ENCODE measurements around the gene CLDN15.
"Not testable (repeated sequence)": the region's sequence is repeated elsewhere in the genome, so short reads cannot be mapped to it uniquely, and the experiment has no call there.

CLDN15 gene, protein sequence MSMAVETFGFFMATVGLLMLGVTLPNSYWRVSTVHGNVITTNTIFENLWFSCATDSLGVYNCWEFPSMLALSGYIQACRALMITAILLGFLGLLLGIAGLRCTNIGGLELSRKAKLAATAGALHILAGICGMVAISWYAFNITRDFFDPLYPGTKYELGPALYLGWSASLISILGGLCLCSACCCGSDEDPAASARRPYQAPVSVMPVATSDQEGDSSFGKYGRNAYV

DNA sequence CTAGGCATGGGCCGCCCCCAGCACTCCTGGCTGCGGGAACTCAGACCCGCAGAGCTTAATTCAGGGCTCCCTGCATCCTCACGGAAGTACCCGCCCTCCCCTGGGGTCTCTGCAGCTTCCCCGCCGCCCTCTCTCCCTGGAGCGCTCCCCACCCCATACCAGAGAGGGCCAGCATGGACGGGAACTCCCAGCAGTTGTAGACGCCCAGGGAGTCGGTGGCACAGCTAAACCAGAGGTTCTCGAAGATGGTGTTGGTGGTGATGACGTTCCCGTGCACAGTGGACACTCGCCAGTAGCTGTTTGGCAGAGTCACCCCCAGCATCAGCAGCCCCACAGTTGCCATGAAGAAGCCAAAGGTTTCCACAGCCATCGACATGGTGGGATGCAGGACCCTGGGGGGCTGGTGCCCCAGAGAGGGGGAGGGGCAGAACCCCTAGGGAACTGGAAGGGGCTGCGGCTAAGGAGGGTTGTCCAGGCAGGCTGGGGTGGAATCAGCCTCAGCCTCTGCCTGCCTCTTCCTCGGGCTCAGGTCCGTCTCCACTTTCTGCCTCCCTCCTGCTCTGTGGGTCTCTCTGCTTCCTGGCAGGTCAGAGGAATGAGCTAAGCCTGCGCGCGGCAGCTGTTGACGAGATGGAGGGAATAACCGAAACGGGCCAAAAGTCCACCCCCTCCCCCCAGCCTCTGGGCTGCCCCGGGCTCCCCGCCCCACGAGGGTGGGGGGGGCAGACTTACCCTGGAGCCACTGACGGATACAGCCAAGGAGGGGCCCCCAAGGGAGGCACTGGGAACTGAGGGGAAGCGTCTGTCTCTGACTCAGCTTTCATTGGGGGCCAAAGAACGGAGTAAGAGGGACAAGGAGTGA is at the start of gene CLDN15:
TSS of gene CLDN15 (minus strand) at position 597 of the 862 bp plus-strand sequence. CDS start at position 376, 221 bp downstream.
- DNase-seq (ENCODE audit: low read depth): no peak

DNA sequence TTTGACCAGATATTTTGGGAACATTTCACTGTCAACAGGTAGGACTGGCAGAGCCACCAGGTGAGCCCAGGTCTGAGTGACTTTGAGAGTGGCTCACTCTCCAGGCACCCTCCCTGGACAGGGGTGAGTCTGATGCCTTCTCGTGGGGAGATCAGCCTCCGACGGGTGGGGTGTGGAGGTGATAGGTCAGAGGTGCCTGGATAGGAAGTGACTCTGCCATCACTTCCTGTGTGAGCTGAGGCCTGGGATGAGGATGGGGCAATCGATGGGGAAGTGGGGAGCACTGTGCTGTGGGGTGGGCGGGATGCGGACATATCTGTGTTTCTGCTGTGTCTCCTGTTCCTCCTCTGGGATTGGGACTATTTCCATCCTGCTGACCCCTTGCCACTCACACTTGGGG is 49.4 kb upstream of the CLDN15 start:
- DNase-seq (ENCODE audit: low read depth): no peak

DNA sequence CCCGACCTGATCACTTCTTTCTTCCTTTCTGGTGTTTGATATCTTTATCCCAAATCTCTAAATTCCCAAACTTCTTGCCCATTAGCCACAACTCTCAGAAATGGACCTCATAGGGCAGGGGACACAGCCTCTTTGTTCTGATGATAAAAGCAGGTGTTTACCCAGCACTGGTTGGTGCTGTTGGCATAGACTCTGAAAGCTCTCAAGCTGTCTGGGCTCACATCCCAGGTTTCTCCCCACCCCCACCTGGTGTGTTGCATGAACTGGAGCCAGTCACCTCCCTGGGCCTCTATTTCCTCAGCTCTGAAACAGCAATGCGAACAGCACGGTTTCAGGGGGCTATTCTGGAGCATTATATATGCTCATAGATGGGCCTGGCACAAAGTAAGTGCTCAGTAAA is 48.3 kb upstream of the CLDN15 start:
- DNase-seq (ENCODE audit: low read depth): not testable (repeated sequence)

DNA sequence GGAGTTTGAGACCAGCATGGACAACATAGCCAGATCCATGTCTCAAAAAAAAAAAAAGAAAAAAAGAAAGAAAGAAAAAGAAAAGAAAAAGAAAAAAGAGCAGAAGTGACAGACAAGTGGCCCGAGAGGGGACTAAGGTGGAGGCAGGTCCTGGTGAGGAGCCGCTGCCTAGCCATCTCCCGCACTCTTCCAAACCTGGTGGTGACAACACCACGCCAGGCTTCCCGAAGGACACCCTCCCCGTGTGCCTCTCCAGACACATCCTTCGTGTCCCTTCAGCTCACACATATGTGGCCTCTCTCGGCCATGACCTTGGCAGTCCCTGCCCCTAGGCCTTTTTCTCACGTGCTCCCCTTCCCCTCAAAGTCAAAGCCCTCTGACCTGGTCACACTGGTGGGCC is 47.6 kb upstream of the CLDN15 start:
- DNase-seq (ENCODE audit: low read depth): no peak

DNA sequence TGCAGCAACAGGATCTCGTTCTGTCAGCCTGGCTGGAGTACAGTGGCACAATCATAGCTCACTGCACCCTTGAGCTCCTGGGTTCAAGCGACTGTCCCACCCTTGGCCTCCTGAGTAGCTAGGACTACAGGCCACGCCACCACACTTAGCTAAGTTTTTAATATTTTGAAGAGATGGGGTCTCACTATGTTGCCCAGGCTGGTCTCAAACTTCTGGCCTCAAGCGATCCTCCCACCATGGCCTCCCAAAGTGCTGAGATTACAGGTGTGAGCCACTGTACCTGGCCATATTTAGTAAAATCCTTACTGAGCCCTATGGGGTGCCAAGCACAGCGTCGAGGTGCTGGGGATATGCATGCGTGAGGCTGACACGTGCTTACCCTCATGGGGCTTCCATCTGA is 43.3 kb upstream of the CLDN15 start:
- not testable (repeated sequence) for DNase-seq (ENCODE audit: low read depth)

DNA sequence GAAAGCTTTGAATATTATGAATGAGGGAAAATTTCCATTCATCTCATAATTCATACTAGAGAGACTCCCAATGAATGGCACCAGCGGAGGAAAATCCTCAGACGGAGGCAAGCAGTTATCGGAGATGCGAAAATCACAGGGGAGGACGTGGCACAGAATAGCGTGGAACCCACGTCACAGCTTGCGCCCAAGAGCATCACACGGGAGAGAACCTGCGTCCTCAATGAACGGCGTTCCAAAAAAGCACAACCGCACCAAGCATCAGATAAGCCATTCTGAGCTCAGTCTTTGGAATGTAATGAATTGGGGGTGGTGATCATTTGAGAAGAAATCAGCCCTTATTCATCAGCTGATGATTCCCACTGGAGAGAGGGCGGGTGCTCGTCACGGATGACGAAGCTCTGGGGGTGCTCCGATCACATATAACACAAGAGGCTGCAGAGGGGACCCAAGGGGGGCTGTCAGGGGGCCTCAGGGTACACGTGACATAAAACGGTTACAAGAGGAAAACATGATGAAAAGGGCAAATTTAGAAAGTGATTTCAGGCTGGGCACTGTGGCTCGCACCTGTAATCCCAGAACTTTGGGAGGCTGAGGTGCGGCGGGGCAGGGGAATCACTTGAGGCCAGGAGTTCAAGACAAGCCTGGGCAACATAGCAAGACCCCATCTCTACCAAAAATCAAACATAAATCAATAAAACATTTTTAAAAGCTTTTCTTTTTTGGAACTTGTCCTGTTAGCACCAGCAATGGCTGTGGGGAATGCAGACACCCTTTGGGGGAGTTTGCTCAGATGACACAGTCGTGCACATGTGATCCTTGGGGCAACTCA is 41.1 kb upstream of the CLDN15 start:
- DNase-seq (ENCODE audit: low read depth): no peak

DNA sequence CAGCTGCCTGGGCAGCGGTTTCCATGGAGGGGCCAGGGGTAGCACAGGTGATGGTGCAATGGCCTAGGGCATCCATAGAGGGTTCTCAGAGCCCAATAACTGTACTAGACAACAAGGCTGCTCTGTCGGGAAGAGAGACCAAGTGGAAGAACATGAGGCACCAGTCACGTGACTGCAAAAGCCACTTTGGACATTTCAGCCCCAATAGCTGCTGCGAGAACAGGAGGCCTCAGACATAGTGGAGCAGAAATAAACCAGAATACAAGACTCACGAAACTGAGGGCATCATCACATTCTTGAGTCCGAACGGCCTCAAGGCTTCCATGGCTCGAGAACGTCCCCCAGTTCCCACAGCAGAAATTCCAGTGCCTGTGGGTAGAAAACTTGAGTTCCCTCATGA is 39.6 kb upstream of the CLDN15 start:
- DNase-seq (ENCODE audit: low read depth): no peak

DNA sequence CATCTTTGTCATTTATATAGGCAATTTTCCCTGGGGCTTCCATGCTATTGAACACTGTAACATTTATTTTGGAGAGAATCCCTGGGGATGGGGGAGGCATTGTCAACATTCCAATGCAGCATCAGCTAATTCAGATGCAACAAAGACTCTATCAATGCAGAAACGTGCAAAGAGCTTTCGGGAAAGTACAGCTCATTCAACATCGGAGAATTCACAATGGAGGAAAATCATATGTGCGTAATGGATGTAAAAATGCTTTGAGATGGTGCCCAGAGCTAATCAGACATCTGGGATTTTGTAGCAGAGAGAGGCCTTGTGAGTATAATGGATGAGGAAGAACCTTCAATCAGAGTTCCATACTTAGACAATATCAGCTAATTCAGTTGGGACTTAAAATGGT is 35.6 kb upstream of the CLDN15 start:
- no peak for DNase-seq (ENCODE audit: low read depth)

DNA sequence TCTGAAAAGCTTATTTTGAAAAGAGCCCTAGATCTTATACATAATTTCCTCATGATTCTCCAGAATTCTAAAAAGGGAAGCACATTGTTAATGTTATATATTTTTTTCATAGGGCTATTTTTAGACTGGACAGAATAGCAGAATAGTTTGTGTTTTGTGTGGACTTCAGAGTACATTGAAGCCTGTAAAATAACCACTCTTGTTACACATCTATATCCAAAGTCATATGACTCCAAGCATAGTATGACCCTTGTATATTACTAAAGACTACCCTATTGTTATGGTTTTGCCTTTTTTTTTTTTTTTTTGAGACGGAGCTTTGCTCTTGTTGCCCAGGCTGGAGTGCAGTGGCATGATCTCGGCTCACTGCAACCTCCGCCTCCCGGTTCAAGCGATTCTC is 33.4 kb upstream of the CLDN15 start:
- DNase-seq (ENCODE audit: low read depth): no peak

DNA sequence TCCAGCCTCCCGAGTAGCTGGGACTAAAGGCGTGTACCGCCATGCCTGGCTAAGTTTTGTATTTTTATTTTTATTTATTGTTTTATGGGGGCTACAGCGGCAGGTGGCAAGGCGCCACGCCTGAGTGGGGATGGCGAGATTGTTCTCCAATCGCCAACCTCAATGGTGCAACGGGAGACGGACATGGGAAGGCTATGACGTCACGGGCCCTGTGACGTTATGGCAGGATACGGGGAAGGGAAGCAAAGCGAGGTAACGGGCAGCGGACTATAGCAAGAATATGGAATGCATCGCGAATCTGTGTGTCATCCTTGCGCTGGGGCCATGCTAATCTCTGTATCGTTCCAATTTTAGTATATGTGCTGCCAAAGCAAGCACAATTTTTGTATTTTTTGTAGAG is 32.1 kb upstream of the CLDN15 start:
- no peak for DNase-seq (ENCODE audit: low read depth)

DNA sequence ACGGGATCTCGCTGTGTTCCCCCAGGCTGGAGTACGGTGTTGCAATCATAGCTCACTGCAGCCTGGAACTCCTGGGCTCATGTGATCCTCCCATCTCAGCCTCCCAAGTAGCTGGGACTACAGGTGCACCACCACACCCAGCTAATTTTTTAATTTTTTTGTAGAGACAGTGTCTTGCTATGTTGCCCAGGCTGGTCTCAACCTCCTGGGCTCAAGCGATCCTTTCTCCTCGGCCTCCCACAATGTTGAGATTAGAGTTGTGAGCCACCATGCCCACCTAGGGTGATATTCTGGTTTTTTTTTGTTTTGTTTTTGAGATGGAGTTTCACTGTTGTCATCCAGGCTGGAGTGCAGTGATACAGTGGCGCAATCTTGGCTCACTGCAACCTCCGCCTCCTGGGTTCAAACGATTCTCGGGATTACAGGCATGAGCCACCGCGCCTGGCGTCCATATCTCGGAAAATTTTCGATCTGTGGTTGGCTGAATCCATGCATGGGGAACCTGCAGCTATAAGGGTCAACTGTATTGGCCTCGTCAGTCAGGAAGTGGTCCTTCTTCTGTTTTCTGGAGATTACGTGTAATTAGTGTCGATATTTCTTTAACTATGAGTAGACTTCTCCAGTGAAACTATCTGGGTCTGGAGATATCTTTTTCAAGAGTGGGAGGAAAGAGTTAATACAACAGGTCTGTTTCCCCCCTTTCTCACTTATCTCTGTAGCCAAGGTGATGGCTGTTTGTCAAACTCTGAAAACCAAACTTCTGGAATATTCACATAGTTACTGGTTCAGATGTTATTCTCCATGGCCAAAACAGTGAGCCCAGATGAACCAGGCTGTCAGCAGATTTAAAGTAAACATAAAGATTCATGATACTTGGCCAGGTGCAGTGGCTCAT is 28.3 kb upstream of the CLDN15 start:
- DNase-seq (ENCODE audit: low read depth): no peak

DNA sequence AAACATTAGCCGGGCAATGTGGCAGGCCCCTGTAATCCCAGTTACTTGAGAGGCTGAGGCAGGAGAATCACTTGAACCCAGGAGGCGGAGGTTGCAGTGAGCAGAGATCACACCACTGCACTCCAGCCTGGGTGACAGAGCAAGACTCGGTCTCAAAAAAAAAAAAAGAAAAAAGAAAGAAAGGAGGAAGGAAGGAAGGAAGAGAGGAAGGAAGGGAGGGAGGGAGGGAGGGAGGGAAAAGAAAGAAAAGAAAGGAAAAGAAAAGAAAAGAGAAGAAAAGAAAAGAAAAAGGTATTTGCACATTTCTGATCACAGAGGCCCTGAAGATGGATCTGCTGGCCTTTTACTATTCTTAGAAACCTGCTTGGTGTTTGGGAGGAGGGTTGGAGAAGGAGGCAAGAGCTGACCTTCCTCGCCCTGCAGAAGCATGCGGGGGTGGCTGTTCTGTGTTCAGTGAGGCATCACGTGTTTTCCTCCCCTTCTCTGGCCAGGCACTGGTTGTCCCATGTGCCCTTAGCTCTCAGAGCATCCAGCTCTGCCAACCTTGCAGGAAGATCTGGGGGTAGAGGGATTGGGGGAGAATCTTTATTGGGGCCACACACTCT is 26.6 kb upstream of the CLDN15 start:
- not testable (repeated sequence) for DNase-seq (ENCODE audit: low read depth)

DNA sequence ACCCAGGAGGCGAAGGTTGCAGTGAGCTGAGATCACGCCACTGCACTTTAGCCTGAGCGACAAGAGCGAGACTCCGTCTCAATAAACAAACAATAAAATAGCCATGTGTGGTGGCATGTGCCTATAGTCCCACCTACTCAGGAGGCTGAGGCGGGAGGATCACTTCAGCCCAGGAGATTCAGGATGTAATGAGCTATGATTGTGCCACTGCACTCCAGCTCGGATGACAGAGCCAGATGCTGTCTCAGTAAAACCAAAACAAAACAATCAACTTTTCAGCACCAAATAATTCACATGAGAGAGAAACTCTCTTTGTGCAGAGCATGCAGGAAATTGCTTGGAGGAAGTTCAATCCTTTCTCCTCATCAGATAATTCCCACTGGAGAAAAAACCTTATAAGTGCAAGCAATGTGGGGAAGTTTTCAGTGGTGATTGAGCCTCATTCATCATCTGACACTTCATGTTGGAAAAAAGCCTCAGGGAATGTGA is 20.7 kb upstream of the CLDN15 start:
- DNase-seq (ENCODE audit: low read depth): no peak

DNA sequence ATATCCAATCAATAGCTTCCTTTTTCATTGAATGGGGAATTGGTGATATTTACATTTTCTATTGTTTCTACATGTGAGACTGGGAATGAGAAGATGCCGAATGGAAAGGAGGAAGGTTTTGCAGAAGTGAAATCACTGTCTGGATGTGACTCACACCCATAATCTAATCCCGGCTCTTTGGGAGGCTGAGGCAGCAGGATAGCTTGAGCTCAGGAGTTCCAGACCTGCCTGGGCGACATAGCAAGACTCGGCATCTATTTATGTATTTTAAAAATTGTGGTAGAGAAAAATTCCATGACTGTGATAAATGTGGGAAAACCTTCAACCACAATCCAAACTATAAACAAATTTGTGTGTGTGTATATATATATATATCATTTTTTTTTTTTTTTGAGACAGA is 18.2 kb upstream of the CLDN15 start:
- no peak for DNase-seq (ENCODE audit: low read depth)

DNA sequence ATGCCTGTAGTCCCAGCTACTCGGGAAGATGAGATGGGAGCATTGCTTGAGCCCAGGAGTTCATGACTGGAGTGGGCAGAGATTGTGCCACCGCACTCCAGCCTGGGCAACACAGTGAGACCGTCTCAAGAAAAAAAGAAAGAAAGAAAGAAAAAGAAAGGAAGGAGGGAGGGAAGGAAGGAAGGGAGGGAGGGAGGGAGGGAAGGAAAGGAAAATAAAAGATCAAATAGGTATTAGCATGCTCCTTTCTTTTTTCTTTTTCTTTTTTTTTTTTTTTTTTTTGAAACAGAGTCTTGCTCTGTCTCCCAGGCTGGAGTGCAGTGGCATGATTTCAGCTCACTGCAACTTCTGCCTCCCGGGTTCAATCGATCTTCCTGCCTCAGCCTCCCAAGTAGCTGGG is 15.6 kb upstream of the CLDN15 start:
- DNase-seq (ENCODE audit: low read depth): not testable (repeated sequence)

DNA sequence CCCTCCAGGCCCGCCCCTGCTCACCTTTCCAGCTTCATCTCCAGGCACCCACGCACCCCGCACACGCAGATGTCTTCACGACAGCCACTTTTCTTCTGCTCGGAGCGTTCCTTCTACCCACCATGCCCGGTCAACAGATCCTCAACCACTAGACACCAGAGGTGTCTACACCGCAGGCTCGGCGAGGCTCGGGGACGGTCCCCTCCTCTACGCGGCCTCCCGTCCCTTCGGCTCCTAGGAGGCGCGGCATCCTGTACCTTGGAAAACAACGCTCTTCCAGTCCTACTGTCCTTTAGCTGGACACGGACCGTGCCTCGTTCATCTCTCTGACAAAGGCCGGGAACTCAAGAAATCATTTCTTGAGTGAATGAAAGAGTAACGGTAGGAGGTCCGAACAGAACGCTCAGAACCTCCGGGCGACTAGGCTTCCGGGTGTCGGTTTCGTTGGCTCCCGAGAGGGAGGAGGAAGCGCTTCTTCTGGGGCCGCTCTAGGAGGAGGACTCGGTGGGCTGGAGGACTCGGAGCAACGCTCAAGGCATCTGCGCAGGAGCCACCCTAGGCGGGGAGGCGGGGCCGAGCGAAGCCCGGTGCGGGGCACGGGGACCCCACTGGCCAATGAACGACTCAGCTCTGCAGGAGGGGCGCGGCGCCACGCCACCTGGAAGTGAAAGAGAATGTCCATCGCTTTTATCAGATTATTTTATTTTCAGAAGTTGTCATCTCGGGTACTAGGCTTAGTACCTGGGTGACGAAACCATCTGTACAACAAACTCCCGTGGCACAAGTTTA is 14.5 kb upstream of the CLDN15 start:
- DNase-seq (ENCODE audit: low read depth): peak; percentile 96

DNA sequence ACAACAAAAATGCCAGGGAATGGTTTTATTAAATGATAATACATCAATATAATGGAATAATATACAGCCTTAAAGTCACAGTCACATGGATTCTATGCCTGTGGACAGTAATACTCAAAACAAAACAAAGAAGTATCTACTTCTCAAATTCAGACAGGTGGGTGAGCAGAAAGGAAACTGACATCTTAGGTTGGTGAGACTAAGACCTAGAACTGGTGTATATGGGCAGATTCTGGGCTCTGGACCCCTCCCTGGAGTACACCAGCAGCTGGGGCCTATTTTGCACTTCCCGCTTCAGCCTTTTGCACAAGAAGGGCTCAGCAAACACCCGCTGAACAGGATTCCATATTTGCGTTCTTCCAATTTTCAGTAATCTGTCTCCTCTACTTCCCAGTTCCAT is 12.7 kb upstream of the CLDN15 start:
- no peak for DNase-seq (ENCODE audit: low read depth)

DNA sequence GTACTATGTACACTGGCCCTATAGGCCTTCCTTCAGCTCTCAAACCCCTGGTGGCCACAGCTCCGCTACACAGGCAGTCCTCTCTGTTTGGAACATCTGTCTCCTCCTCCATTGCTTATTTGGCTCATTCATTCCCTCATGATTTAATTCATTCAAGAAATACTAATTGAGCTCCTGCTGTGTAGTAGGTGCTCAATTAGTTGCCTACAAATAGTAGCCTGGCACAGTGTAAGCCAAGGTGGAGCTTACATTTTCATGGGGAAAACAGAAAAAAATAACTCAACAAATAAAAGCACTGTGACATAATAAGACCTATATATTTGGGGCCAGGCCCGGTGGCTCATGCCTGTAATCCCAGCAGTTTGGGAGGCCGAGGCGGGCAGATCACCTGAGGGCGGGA is 10.7 kb upstream of the CLDN15 start:
- no peak for DNase-seq (ENCODE audit: low read depth)

DNA sequence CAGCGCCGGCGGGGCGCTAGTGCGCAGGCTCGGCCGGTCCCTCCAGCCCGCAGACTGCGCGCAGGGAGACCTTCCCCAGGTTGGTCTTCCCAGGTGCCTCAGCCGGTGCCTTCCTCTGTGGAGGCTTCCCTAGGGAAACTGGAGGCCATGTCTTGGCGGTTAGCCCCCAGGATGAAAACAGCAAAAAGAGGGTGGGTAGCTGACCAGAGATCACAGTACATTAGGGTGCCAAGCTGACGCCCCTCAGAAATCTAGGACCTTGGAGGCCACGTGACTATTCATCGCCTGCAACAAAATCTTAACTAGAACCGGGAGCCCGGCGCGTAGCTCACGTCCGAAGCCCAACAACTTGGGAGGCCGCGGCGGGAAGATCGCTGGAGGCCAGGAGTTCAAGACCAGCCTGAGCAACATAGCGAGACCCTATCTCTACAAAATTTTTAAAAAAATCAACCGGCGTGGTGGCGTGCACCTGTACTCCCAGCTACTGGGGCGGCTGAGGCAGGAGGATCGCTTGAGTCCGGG is 7.6 kb upstream of the CLDN15 start:
- no peak for DNase-seq (ENCODE audit: low read depth)
